PC-9 (cell line): ENCODE measurements around the gene SLX4. TPM values are rescaled to one million over a fixed set of nuclear protein-coding genes. Genes with fewer than 3 reads are reported as not detected.

ENCODE experiments used
- Bru-seq: library from RNA; stranded (reverse); fragments of 400-500 nt; gene quantifications from one replicate; lab custom pipeline; 2021; lab: Mats Ljungman, UMichigan
- BruChase-seq, 2 experiments: library from RNA; stranded (reverse); fragments of 400-500 nt; gene quantifications; one replicate each; lab custom pipeline; 2021; lab: Mats Ljungman, UMichigan
- BruUV-seq: library from RNA; stranded (reverse); fragments of 400-500 nt; replicated peaks from 2 replicates; lab custom pipeline; 2021; lab: Mats Ljungman, UMichigan
- CTCF ChIA-PET: fragments of 300-600 bp; sonication (Branson Sonifier 250); formaldehyde crosslinking; loops from one replicate; lab custom pipeline; 2022; ENCODE audit warnings: antibody characterized with exemption; lab: Charles Lee
- POLR2A ChIA-PET: fragments of 300-600 bp; sonication (Branson Sonifier 250); formaldehyde crosslinking; loops from one replicate; lab custom pipeline; 2022; ENCODE audit warnings: antibody characterized with exemption; ENCODE audit not compliant: unreplicated experiment; lab: Charles Lee
- DNase-seq, 2 experiments: peaks; one replicate each; pipeline versions ENCODE4 v3.0.0 to v3.0.0-alpha.2; 2015 to 2022; ENCODE audit warnings: mixed read lengths in 1 of 2
- H2AFZ ChIP-seq: fragments of 200-600 bp; sonication (generic); 2 replicates; pipeline ENCODE4 v1.8.1; 2017; ENCODE audit warnings: antibody characterized with exemption
- H3F3A ChIP-seq: fragments of 200-600 bp; sonication (generic); 2 replicates; pipeline ENCODE4 v1.8.1; 2017; ENCODE audit warnings: antibody characterized with exemption, mild to moderate bottlenecking, low read depth; ENCODE audit not compliant: insufficient read depth
- H3K27ac ChIP-seq: fragments of 200-600 bp; sonication (generic); 2 replicates; pipeline ENCODE4 v1.6.1; 2016; ENCODE audit warnings: mixed run types
- H3K27me3 ChIP-seq: fragments of 200-600 bp; sonication (generic); 2 replicates; pipeline ENCODE4 v1.6.1; 2016; ENCODE audit warnings: low read depth, mixed run types; ENCODE audit not compliant: insufficient read depth
- H3K36me3 ChIP-seq: fragments of 200-600 bp; sonication (generic); 2 replicates; pipeline ENCODE4 v1.6.1; 2016; ENCODE audit warnings: low read depth, mixed run types
- H3K4me1 ChIP-seq: fragments of 200-600 bp; sonication (generic); replicated peaks from 2 replicates; pipeline ENCODE4 v1.6.1; 2016; ENCODE audit warnings: mixed run types; ENCODE audit not compliant: insufficient read depth
- H3K4me2 ChIP-seq: fragments of 200-600 bp; sonication (generic); 2 replicates; pipeline ENCODE4 v1.6.1; 2017; ENCODE audit warnings: mixed run types
- H3K4me3 ChIP-seq: fragments of 200-600 bp; sonication (generic); 2 replicates; pipeline ENCODE4 v1.6.1; 2016; ENCODE audit warnings: mixed run types
- H3K79me2 ChIP-seq: fragments of 200-600 bp; sonication (generic); 2 replicates; pipeline ENCODE4 v1.6.1; 2017; ENCODE audit warnings: low read depth, mixed run types
- H3K9me2 ChIP-seq: fragments of 200-600 bp; sonication (generic); 2 replicates; pipeline ENCODE4 v1.8.1; 2017; ENCODE audit warnings: mild to moderate bottlenecking; ENCODE audit not compliant: insufficient read depth
- H3K9me3 ChIP-seq: fragments of 200-600 bp; sonication (generic); 2 replicates; pipeline ENCODE4 v1.8.1; 2016; ENCODE audit warnings: low read depth; ENCODE audit not compliant: insufficient read depth
- H4K20me1 ChIP-seq: fragments of 200-600 bp; sonication (generic); 2 replicates; pipeline ENCODE4 v1.8.1; 2017; ENCODE audit not compliant: insufficient read depth
- EZH2 ChIP-seq: fragments of 200-600 bp; sonication (generic); IDR thresholded peaks from 2 replicates; pipeline ENCODE4 v1.8.0; 2017; ENCODE audit warnings: antibody characterized with exemption, low read depth
- intact Hi-C: fragments of 100-400 bp; cut with micrococcal nuclease; formaldehyde crosslinking; loops from one replicate; pipeline ENCODE4 v1.10.0; 2022; ENCODE audit not compliant: unreplicated experiment
- long read RNA-seq: library from polyadenylated mRNA; stranded (forward); transcript quantifications from one replicate; pipeline ENCODE4 v2.0.0, GENCODE V29; 2022
- total RNA-seq: library from RNA; stranded (reverse); gene quantifications from 2 replicates; pipeline ENCODE4 v1.2.3, GENCODE V29; 2021
- TF ChIP-seq, protein P1 (sequence below): fragments of 200-600 bp; sonication (generic); conservative IDR thresholded peaks from 2 replicates; pipeline ENCODE4 v1.6.1; 2017; ENCODE audit warnings: mixed run types, antibody characterized with exemption, mild to moderate bottlenecking, moderate library complexity

Gene SLX4, protein sequence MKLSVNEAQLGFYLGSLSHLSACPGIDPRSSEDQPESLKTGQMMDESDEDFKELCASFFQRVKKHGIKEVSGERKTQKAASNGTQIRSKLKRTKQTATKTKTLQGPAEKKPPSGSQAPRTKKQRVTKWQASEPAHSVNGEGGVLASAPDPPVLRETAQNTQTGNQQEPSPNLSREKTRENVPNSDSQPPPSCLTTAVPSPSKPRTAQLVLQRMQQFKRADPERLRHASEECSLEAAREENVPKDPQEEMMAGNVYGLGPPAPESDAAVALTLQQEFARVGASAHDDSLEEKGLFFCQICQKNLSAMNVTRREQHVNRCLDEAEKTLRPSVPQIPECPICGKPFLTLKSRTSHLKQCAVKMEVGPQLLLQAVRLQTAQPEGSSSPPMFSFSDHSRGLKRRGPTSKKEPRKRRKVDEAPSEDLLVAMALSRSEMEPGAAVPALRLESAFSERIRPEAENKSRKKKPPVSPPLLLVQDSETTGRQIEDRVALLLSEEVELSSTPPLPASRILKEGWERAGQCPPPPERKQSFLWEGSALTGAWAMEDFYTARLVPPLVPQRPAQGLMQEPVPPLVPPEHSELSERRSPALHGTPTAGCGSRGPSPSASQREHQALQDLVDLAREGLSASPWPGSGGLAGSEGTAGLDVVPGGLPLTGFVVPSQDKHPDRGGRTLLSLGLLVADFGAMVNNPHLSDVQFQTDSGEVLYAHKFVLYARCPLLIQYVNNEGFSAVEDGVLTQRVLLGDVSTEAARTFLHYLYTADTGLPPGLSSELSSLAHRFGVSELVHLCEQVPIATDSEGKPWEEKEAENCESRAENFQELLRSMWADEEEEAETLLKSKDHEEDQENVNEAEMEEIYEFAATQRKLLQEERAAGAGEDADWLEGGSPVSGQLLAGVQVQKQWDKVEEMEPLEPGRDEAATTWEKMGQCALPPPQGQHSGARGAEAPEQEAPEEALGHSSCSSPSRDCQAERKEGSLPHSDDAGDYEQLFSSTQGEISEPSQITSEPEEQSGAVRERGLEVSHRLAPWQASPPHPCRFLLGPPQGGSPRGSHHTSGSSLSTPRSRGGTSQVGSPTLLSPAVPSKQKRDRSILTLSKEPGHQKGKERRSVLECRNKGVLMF (N-terminal part only)
- 11.5 and 13.8 TPM in 2 replicates for total RNA-seq
- Bru-seq, nascent RNA: percentile 56 among the genes with signal in this experiment
- BruChase-seq, experiment 1, labeled RNA remaining after a 2-hour chase: percentile 59 among the genes with signal in this experiment
- percentile 71 among the genes with signal in this experiment for BruChase-seq, experiment 2, labeled RNA remaining after a 6-hour chase
- long read RNA-seq, partial matches to known transcripts: 4 of 4 reads
- long read RNA-seq, other reads (novel, unspliced or antisense): 0 of 4 reads

DNA sequence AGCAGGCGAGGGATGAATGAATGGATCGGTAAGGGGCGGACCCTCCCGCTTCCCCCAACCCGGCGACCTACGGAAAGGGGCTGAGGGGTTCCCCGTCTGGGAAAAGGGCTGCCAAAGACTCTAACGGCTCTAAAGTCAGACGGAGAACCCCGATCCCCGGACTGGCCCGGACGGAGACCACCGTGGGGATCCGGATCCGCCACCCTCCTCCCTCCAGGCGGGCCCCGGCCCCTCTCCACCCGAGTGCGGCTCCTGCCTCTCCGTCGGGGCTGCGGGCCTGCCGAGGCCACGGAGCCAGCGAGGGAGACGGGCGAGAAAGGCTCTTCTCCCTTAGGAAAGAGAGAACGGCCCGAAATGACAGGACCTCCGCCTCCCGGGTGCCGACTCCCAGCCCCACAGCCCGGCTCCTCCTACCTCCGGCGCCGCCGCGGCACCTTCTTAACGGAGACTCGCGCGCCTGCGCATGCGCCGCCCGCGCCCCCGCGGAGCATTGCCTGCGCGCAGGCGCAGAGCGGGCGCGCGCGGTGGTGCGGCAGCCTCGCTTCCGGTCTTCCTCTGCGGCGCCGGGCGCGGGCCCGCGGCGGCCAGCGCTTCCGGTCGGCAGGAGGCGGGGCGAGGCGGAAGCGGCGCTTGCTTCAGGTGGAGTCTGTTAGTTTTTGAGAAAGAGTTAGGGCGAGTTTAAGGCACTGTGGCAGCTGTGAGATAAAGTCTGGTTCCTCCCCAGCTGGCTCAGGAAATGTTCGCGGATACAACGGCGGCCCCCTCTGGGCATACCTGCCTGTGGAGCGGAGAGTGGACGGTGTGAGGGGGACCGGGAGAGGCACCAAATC lies at the start of gene SLX4:
Gene SLX4, minus strand, starts transcription at position 461 of the 830 bp plus-strand sequence. CDS start 2,642 bp downstream, outside the sequence.
- Histone ChIP-seq H3F3A (peaks cover 4% of the 10 kb centered on the region; the same call in 1 of the 2 replicates), H3K4me3 (peak within 1 kb of the TSS; percentile 95), H2AFZ (peak within 1 kb of the TSS; percentile 99), H3K4me1 (peaks cover 13% of the 10 kb centered on the region), H3K27me3 (no peaks in the 10 kb centered on the region), H3K9me2 (no peaks in the 10 kb centered on the region), H3K27ac (peak within 1 kb of the TSS; percentile 19; the same call in 1 of the 2 replicates), H3K4me2 (peak within 1 kb of the TSS; percentile 87), H3K79me2 (peaks cover 52% of the 10 kb centered on the region), H4K20me1 (no peaks in the 10 kb centered on the region), H3K36me3 (0 out of 2 replicates have a peak, but pooled peaks cover 3% of the 10 kb centered on the region), H3K9me3 (no peaks in the 10 kb centered on the region)
- POLR2A ChIA-PET: interaction anchor here (0.6 kb wide), 1 partner anchor 31 kb away, joined by 4 read pairs; no protein-coding TSS in a partner anchor
- intact Hi-C loops: loop anchor here (2.0 kb wide), 1 partner anchor 35 kb away; no protein-coding TSS in a partner anchor
- peak; percentile 68 to 96 for DNase-seq
- CTCF ChIA-PET: interaction anchor here (0.6 to 1.2 kb wide), 3 partner anchors 31 to 566 kb away, joined by 3 to 4 read pairs (median 4); no protein-coding TSS in a partner anchor
- TF ChIP-seq, protein P1, sequence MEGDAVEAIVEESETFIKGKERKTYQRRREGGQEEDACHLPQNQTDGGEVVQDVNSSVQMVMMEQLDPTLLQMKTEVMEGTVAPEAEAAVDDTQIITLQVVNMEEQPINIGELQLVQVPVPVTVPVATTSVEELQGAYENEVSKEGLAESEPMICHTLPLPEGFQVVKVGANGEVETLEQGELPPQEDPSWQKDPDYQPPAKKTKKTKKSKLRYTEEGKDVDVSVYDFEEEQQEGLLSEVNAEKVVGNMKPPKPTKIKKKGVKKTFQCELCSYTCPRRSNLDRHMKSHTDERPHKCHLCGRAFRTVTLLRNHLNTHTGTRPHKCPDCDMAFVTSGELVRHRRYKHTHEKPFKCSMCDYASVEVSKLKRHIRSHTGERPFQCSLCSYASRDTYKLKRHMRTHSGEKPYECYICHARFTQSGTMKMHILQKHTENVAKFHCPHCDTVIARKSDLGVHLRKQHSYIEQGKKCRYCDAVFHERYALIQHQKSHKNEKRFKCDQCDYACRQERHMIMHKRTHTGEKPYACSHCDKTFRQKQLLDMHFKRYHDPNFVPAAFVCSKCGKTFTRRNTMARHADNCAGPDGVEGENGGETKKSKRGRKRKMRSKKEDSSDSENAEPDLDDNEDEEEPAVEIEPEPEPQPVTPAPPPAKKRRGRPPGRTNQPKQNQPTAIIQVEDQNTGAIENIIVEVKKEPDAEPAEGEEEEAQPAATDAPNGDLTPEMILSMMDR: no peak
- TF ChIP-seq EZH2: no peak
- no TSS peak for BruUV-seq

DNA sequence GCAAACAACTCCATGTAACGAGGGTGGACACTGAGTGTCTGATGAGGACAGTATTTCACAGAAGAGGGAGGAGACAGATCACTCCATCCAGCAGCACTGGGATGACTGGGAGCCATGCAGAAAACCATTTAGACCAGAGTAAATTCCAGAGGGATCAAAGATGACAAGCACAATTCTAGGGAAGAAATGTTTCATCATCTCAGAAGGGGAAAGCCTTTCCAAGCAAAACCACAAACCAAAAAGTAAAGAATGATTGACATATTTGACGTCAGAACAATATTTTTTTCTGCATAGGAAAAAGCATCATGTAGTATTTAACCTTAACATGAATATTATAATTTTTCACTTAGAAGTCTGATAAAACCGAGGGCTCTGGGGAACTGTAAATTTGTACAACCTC lies 47.8 kb upstream of the SLX4 start:
- TF ChIP-seq EZH2: no peak
- TF ChIP-seq, protein P1: no peak
- H3F3A ChIP-seq: peaks cover 8% of the 10 kb centered on the region; the same call in 1 of the 2 replicates
- H3K4me1 ChIP-seq: no peaks in the 10 kb centered on the region
- H3K79me2 ChIP-seq: no peaks in the 10 kb centered on the region
- H3K27ac ChIP-seq: no peak overlapping the region
- CTCF ChIA-PET: no interaction called here
- H3K4me3 ChIP-seq: no peak overlapping the region
- H4K20me1 ChIP-seq: peaks cover 5% of the 10 kb centered on the region; the same call in 1 of the 2 replicates
- DNase-seq: no peak
- POLR2A ChIA-PET: no interaction called here
- H3K4me2 ChIP-seq: no peak overlapping the region
- H3K9me2 ChIP-seq: no peaks in the 10 kb centered on the region
- H3K27me3 ChIP-seq: no peaks in the 10 kb centered on the region
- H3K36me3 ChIP-seq: peaks cover 9% of the 10 kb centered on the region; the same call in 1 of the 2 replicates
- no TSS peak for BruUV-seq
- intact Hi-C loops: no loop called here
- H3K9me3 ChIP-seq: no peaks in the 10 kb centered on the region
- no peak overlapping the region for H2AFZ ChIP-seq
